HepG2 (cell line): ENCODE measurements around the gene VAC14. TPM values are rescaled to one million over a fixed set of nuclear protein-coding genes. Genes with fewer than 3 reads are reported as not detected.

ENCODE experiments used
- BRD4 ChIP-seq: sonication (generic); formaldehyde crosslinking; IDR thresholded peaks from 2 replicates; pipeline ENCODE4 v1.4.0; 2020; ENCODE audit warnings: missing genetic modification reagents
- FOXC1 ChIP-seq: sonication (generic); formaldehyde crosslinking; IDR thresholded peaks from 2 replicates; pipeline ENCODE4 v1.8.0; 2022; ENCODE audit warnings: mild to moderate bottlenecking, missing genetic modification reagents, borderline replicate concordance
- HINFP ChIP-seq: sonication (generic); formaldehyde crosslinking; IDR thresholded peaks from 2 replicates; pipeline ENCODE4 v1.4.0; 2020; ENCODE audit warnings: low read depth, mild to moderate bottlenecking, missing genetic modification reagents
- KIAA2018 ChIP-seq: sonication (generic); formaldehyde crosslinking; IDR thresholded peaks from 2 replicates; pipeline ENCODE4 v1.5.0; 2020; ENCODE audit warnings: mild to moderate bottlenecking, missing genetic modification reagents, borderline replicate concordance
- MIXL1 ChIP-seq: IDR thresholded peaks from 2 replicates; pipeline ENCODE4 v1.6.1; 2016
- MTA1 ChIP-seq: sonication (generic); formaldehyde crosslinking; IDR thresholded peaks from 2 replicates; pipeline ENCODE4 v1.4.0; 2020; ENCODE audit warnings: missing genetic modification reagents, mild to moderate bottlenecking, borderline replicate concordance
- NCOA2 ChIP-seq: sonication (generic); formaldehyde crosslinking; IDR thresholded peaks from 2 replicates; pipeline ENCODE4 v1.8.0; 2022; ENCODE audit warnings: inconsistent platforms
- SMAD3 ChIP-seq: sonication (generic); formaldehyde crosslinking; IDR thresholded peaks from 2 replicates; pipeline ENCODE4 v1.4.0; 2020; ENCODE audit warnings: missing genetic modification reagents
- ZBTB7A ChIP-seq: sonication (generic); formaldehyde crosslinking; IDR thresholded peaks from 2 replicates; pipeline ENCODE4 v1.8.0; 2022; ENCODE audit warnings: mild to moderate bottlenecking, missing genetic modification reagents
- ZC3H13 ChIP-seq: sonication (generic); formaldehyde crosslinking; IDR thresholded peaks from 2 replicates; pipeline ENCODE4 v1.8.1; 2023; ENCODE audit warnings: mild to moderate bottlenecking, missing genetic modification reagents, moderate library complexity
- ZKSCAN1 ChIP-seq: fragments of 150-350 bp; IDR thresholded peaks from 2 replicates; pipeline ENCODE4 v1.6.1; 2014; ENCODE audit warnings: low read length
- ZNF136 ChIP-seq: sonication (generic); formaldehyde crosslinking; IDR thresholded peaks from 2 replicates; pipeline ENCODE4 v1.8.1; 2022; ENCODE audit warnings: low read depth, mild to moderate bottlenecking, moderate library complexity, missing genetic modification reagents
- ZNF225 ChIP-seq: sonication (generic); formaldehyde crosslinking; IDR thresholded peaks from 2 replicates; pipeline ENCODE4 v1.4.0; 2020; ENCODE audit warnings: mild to moderate bottlenecking, missing genetic modification reagents
- ZNF609 ChIP-seq: sonication (generic); formaldehyde crosslinking; IDR thresholded peaks from 2 replicates; pipeline ENCODE4 v1.4.0; 2020; ENCODE audit warnings: mild to moderate bottlenecking, missing genetic modification reagents, borderline replicate concordance
- ZNF619 ChIP-seq: sonication (generic); formaldehyde crosslinking; IDR thresholded peaks from 2 replicates; pipeline ENCODE4 v1.4.0; 2020; ENCODE audit warnings: mild to moderate bottlenecking, missing genetic modification reagents
- polyA plus RNA-seq, 8 experiments: library from polyadenylated mRNA; depleted of rRNA in 3 of 8; stranded (reverse) in 7 of 8; unstranded in 1 of 8; fragments of >200 nt; fragmentation: Illumina TruSeq in 4 of 8; extraction: Trizol in 4 of 8; gene quantifications; 2 replicates each; pipeline versions ENCODE4 v1.2.1 to v1.2.3, GENCODE V29; 2011 to 2016; ENCODE audit warnings: low read depth in 4 of 8, missing spikeins in 1 of 8, mixed read lengths in 1 of 8; ENCODE audit not compliant: insufficient read depth in 1 of 8
- total RNA-seq, 5 experiments: library from RNA; depleted of rRNA; stranded (reverse); fragments of >200 nt; fragmentation: Illumina TruSeq; extraction: Trizol; gene quantifications; 2 replicates each; pipeline ENCODE4 v1.2.3, GENCODE V29; 2016; ENCODE audit warnings: low read depth in 1 of 5

Gene VAC14
- total and polyA plus RNA-seq, 2 of the 13 experiments (the other 11 are each of a cell fraction or from before 2014, with no cell fraction given): 23.5 to 24.6 TPM

GRCh38 chr16:70686376-70687101 is 114.4 kb downstream of the VAC14 start (continued):
- TF ChIP-seq ZNF609: no peak
- peak; percentile 19; the same call in 1 of the 2 replicates for TF ChIP-seq MTA1 (CRISPR knock-in tag)
- no peak for TF ChIP-seq KIAA2018 (CRISPR knock-in tag)
- peak; percentile 61; the same call in 1 of the 2 replicates for TF ChIP-seq ZNF136 (CRISPR knock-in tag)
- TF ChIP-seq ZNF619: peak; percentile 26; the same call in 1 of the 2 replicates
- TF ChIP-seq ZKSCAN1: no peak
- TF ChIP-seq ZNF225 (CRISPR knock-in tag): peak; percentile 81; the same call in 1 of the 2 replicates
- peak; percentile 33; the same call in 1 of the 2 replicates for TF ChIP-seq FOXC1
- TF ChIP-seq SMAD3 (CRISPR knock-in tag): no peak
- no peak for TF ChIP-seq NCOA2
- no peak for TF ChIP-seq ZC3H13 (CRISPR knock-in tag)
- TF ChIP-seq BRD4 (CRISPR knock-in tag): peak; percentile 44
- 0 out of 2 replicates have a peak, but pooled peaks have one; percentile 14 for TF ChIP-seq HINFP (CRISPR knock-in tag)
- TF ChIP-seq MIXL1 (CRISPR knock-in tag): no peak; the same call in 1 of the 2 replicates
- TF ChIP-seq ZBTB7A (CRISPR knock-in tag): 0 out of 2 replicates have a peak, but pooled peaks have one; percentile 25
